HG02763 (cell line): ENCODE results near the gene ALKBH4.
"Not testable (repeated sequence)": the region's sequence is repeated elsewhere in the genome, so short reads cannot be mapped to it uniquely, and the experiment has no call there.

Experiments used
- ATAC-seq: cut with Tn5 transposase; IDR thresholded peaks from one replicate; pipeline ENCODE4 v1.9.1; 2021; ENCODE audit warnings: mild to moderate bottlenecking, moderate library complexity; ENCODE audit not compliant: unreplicated experiment

The ALKBH4 gene

GRCh38 chr7:102478314-102479208 lies 13.9 kb upstream of the ALKBH4 start, which contains the start of gene POLR2J:
TSS of gene POLR2J (minus strand) at chr7:102478922. CDS start at chr7:102478860, 62 bp downstream.
- ATAC-seq, result peak; percentile 83

- ATAC-seq, result not testable (repeated sequence)
Observed at GRCh38 chr7:102474736-102475435, 10.2 kb upstream of the ALKBH4 start.

- not testable (repeated sequence) for ATAC-seq
Observed at GRCh38 chr7:102474116-102474515, 9.5 kb upstream of the ALKBH4 start.

GRCh38 chr7:102473271-102473991 lies 8.8 kb upstream of the ALKBH4 start:
- no peak for ATAC-seq

GRCh38 chr7:102472126-102473041 lies 7.7 kb upstream of the ALKBH4 start:
- ATAC-seq, result no peak

- ATAC-seq, result no peak
Observed at GRCh38 chr7:102471791-102472125, 7.1 kb upstream of the ALKBH4 start.

- ATAC-seq, result no peak
Observed at GRCh38 chr7:102469972-102470825, 5.5 kb upstream of the ALKBH4 start.

- no peak for ATAC-seq
Observed at GRCh38 chr7:102469351-102469971, 4.8 kb upstream of the ALKBH4 start.

GRCh38 chr7:102468478-102469350 lies 4.1 kb upstream of the ALKBH4 start:
- ATAC-seq, result no peak

GRCh38 chr7:102467581-102468477 lies 3.2 kb upstream of the ALKBH4 start:
- ATAC-seq, result no peak

- no peak for ATAC-seq
Observed at GRCh38 chr7:102466097-102466496, 1.4 kb upstream of the ALKBH4 start.

GRCh38 chr7:102463841-102464576 lies 654 bp downstream of the ALKBH4 start:
- ATAC-seq, result no peak

GRCh38 chr7:102460467-102460866 lies 4.2 kb downstream of the ALKBH4 start:
- ATAC-seq, result no peak

GRCh38 chr7:102459221-102459844 lies 5.3 kb downstream of the ALKBH4 start:
- ATAC-seq, result no peak

- ATAC-seq, result no peak
Observed at GRCh38 chr7:102457352-102457924, 7.2 kb downstream of the ALKBH4 start.

GRCh38 chr7:102456327-102456726 lies 8.3 kb downstream of the ALKBH4 start:
- ATAC-seq, result no peak
